Measurements from ENCODE around the gene ZDHHC18. TPM values are rescaled to one million over a fixed set of nuclear protein-coding genes. Genes with fewer than 3 reads are reported as not detected.
A peak's percentile ranks its signal among the peaks of the same experiment; 100 is the strongest.

The ZDHHC18 gene
- total RNA-seq, 1 donor from 2014 or later: 11.8 TPM

DNA sequence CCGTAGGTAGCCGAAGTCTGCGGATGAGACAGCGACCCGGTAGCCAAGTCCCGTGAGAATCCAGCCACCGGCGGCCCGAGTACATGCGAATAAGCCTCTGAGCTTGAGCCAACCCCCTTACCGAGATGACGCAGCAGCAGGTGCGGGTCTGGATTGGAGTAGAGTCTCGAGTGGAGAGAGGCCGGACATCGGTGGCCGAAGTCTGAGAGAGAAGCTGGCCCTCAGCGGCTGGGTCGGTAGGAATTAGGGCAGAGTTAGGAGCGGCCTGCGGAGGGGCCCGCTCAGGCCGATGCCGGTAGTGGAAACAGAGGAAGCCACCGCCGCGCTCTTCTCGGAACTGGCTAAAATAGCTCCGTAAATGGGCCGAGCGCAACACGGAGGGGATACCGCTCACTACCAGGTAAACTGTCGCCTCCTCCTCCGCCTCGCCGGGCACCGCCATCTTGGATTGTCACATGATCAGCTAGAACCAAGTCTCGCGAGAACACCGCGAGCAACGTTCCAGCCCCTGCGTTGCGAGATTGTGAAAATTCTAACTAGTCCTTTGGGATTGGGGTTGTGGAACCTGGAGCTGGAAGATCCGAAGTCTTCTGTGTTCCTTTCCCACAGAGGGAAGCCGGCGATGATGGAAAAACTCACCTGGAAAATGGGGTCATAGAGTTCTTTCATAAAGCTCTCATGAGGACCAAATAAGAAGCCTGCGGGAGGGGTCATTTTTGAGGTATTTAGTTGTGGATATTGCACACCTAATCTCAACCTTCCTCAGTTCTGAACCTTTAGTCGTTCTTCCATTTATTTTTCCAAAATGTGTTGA is 73.7 kb downstream of the ZDHHC18 start, which contains the start of gene GPATCH3:
Gene GPATCH3, minus strand, starts transcription at position 467 of the 814 bp plus-strand sequence. Its CDS starts 25 bp downstream, at position 442.
- intact Hi-C loops (cut with micrococcal nuclease): no loop called here
- no peaks in the 10 kb centered on the region for H3K9me3 ChIP-seq (replicated peaks)
- TF ChIP-seq, protein P1, sequence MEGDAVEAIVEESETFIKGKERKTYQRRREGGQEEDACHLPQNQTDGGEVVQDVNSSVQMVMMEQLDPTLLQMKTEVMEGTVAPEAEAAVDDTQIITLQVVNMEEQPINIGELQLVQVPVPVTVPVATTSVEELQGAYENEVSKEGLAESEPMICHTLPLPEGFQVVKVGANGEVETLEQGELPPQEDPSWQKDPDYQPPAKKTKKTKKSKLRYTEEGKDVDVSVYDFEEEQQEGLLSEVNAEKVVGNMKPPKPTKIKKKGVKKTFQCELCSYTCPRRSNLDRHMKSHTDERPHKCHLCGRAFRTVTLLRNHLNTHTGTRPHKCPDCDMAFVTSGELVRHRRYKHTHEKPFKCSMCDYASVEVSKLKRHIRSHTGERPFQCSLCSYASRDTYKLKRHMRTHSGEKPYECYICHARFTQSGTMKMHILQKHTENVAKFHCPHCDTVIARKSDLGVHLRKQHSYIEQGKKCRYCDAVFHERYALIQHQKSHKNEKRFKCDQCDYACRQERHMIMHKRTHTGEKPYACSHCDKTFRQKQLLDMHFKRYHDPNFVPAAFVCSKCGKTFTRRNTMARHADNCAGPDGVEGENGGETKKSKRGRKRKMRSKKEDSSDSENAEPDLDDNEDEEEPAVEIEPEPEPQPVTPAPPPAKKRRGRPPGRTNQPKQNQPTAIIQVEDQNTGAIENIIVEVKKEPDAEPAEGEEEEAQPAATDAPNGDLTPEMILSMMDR (IDR thresholded peaks at IDR 0.05; ENCODE audit: borderline replicate concordance): no peak

DNA sequence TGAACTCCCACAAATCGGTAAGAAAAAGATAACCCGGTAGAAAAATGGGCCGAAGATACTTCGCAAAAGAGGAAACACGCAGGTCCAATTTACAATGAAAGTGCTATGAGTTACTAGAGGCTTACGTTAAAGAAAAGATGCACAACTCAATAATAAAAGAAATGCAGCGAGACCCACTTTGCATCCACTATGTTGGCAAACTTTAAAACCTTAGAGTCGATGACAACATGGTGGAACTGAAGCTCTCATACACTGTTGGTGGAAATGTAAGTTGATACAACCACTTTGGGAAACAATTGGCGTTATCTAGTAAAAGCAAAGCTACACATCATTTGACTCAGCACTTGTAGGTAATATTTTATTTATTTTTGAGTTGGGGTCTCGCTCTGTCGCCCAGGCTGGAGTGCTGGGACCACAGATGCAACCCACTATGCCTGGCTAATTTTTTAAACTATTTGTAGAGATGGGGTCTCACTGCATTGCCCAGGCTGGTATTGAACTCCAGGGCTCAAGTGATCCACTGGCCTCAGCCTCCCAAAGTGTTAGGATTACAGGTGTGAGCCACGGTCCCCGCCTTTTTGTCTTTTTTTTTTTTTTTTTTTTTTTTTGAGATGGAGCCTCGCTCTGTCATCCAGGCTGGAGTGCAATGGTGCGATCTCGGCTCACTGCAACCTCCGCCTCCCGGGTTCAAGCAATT is 74.5 kb downstream of the ZDHHC18 start:
- intact Hi-C loops (cut with micrococcal nuclease): no loop called here
- H3K4me1 ChIP-seq: peaks cover 30% of the 10 kb centered on the region
- H3K36me3 ChIP-seq: peaks cover 24% of the 10 kb centered on the region
- no peaks in the 10 kb centered on the region for H3K27me3 ChIP-seq (ENCODE audit: low read depth)
- TF ChIP-seq, protein P1 (IDR thresholded peaks at IDR 0.05; ENCODE audit: borderline replicate concordance): no peak
- DNase-seq: no peak
- H3K27ac ChIP-seq (replicated peaks): peak overlapping the region; percentile 90
- H3K4me3 ChIP-seq: peak overlapping the region; percentile 96
- H3K9me3 ChIP-seq (replicated peaks): no peaks in the 10 kb centered on the region

More for the DNA sequence above, 73.7 kb downstream of the ZDHHC18 start, which contains the start of gene GPATCH3:
- DNase-seq: peak; percentile 92
- Histone ChIP-seq H3K27me3 (ENCODE audit: low read depth) (no peaks in the 10 kb centered on the region), H3K4me3 (peak within 1 kb of the TSS; percentile 96), H3K36me3 (peaks cover 32% of the 10 kb centered on the region), H3K4me1 (peaks cover 38% of the 10 kb centered on the region), H3K27ac (replicated peaks) (peak within 1 kb of the TSS; percentile 90)

Other genes starting within 250 kb of the ZDHHC18 start
- gene ARID1A, start 130.7 kb upstream of the ZDHHC18 start, total RNA-seq: 31.7 TPM
- 5.6 TPM for gene PIGV, start 38.7 kb upstream of the ZDHHC18 start, total RNA-seq
- 0.16 TPM for gene SFN, start 36.5 kb downstream of the ZDHHC18 start, total RNA-seq
- gene GPN2, start 63.6 kb downstream of the ZDHHC18 start, total RNA-seq: 14.9 TPM
- gene GPATCH3, start 73.8 kb downstream of the ZDHHC18 start, total RNA-seq: 7.9 TPM
- gene NR0B2, start 87.3 kb downstream of the ZDHHC18 start, total RNA-seq: 7.2 TPM
- 68.9 TPM for gene NUDC, start 95.1 kb downstream of the ZDHHC18 start, total RNA-seq
- gene KDF1, start 133.8 kb downstream of the ZDHHC18 start, total RNA-seq: 0.27 TPM
- 35.7 TPM for gene TRNP1, start 167.0 kb downstream of the ZDHHC18 start, total RNA-seq
- gene TENT5B, start 186.2 kb downstream of the ZDHHC18 start, total RNA-seq: 30.2 TPM